Amygdala (tissue), 56 donors: ENCODE results near the gene CPAMD8.
"Not testable (repeated sequence)": the region's sequence is repeated elsewhere in the genome, so short reads cannot be mapped to it uniquely, and the experiment has no call there.

Experiments used
- DNase-seq, 56 donors: peaks; one replicate each; lab custom pipeline; 2025; lab: John Stamatoyannopoulos, UW

Gene CPAMD8

DNA sequence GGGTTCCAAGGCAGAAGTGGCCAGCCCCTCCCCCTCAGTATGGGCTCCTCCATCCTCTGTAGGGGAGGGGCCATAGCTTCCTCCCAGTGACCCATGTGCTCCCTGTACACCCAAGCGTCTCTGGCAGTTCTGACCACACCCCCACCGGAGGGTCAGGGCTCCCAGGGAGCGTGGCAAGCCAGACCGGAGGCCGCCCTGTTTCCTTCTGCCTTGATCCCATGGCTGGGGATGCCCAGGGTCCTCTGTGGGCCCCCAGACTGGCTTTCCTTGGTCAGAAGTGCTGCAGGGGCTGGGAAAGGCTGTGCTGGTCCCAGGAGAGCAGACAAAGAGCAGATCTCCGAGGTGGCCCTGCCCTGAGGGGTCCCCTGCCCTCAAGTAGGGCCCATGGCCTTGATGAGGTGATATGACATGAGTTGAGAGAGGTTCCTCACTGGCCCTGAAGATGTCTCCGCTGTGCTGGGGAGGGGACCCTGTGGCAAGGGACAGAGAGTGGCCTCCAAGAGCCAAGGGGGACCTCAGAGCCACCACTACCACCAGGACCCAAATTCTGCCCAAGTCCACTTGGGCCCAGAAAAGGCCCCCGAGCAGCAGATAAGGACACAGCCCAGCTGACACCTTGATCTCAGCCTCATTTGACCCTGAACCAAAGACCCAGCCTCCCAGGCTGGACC is 145.6 kb downstream of the CPAMD8 start:
- no peak for DNase-seq

DNA sequence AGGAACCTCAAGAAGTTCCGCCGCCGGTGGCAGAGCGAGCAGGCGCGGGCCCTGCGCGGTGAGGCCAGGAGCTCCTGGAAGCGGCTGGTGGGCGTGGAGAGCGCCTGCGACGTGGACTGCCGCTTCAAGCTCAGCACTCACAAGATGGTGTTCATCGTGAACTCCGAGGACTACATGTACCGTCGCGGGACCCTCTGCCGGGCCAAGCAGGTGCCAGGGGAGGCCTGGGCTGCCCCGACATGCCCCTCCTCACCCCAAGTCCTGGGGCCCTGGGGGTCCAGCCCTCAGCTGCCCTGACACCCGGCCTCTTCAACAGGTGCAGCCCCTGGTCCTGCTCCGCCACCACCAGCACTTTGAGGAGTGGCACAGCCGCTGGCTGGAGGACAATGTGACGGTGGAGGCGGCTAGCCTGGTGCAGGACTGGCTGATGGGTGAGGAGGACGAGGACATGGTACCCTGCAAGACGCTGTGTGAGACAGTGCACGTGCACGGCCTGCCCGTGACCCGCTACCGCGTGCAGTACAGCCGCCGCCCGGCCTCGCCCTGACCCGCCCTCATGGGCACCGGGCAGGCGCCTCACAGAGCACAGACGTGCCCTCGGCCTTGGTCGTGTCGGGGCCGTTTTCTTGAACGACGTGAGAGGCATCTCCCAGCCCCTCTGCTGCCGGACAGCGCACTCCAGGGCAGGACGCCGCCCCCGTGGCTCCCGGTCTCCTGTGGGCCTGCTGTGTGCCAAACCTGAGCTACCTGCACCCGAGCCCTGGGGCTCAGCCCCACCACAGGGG is 148.2 kb downstream of the CPAMD8 start:
- no peak for DNase-seq

DNA sequence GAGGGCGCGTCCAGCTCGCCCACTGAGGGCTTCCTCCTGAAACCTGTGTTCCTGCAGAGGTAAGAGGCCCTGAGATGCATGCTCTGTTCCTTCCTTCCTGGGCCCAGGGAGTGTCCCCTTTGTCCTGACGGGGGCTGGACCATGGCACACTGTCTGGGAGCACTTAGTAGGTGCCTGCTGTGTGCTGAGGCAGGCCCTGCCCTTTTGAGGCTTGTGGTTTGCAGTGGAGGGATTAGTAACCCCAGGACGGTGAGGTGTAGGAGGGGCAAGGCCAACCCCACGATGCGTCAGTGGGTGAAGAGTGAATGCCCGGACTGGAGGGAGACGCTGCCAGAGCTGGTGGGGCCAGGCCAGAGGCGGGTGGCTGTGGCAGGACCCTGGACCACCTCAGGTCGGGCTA is 149.0 kb downstream of the CPAMD8 start:
- no peak for DNase-seq

DNA sequence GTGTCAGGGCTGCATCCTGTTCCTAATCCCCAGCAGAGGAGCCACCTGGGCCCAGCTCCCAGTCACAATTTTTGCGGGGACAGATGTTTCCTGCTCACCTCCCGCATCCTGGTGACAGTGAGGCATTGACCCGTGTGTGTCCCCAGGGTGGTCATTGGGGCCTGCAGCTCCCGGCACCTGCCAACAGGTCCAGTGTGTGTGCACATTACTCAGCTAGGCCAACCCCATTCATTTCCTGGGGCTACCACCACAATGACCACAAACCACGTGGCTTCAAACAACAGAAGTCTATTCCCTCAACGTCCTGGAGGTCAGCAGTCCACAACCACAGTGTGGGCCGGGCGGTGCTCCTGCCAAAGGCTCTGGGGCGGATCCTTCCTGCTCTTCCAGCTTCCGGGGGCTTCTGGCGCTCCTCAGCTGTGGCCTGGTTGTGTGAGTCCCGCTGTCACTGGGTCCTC is 149.7 kb downstream of the CPAMD8 start:
- no peak for DNase-seq

DNA sequence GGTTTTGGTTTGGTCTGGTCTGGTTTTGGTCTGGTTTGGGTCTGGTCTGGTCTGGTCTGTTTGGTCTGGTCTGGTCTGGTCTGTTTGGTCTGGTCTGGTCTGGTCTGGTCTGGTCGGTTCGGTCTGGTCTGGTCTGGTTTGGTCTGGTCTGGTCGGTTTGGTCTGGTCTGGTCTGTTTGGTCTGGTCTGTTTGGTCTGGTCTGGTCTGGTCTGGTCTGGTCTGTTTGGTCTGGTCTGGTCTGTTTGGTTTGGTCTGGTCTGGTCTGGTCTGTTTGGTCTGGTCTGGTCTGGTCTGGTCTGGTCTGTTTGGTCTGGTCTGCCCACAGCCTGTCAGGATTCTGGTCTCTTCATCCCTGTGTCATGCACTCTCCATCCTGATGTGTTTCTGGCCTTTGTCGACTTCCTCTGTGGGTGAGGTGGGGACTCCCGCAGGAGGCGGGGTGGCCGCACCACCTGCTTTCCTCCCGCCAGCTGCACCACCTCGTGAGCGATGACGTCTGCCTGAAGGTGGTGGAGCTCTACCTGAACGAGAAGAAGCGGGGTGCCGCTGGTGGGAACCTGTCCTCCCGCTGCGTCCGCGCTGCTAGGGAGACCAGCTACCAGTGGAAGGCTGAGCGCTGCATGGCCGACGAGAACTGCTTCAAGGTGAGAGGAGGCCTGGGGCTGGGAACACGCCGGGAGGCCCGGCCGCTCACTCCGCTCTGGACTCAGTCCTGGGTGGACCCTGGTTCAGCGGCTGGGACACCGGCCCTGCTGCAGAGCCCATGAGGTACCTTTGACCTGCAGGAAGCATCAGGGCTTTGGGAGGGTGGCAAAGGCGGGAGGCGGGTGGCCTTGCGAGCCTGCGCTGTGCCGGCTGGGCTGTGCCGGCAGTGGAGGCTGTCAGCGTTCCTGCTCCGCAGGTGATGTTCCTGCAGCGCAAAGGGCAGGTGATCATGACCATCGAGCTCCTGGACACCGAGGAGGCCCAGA is 150.7 kb downstream of the CPAMD8 start:
- no peak for DNase-seq

DNA sequence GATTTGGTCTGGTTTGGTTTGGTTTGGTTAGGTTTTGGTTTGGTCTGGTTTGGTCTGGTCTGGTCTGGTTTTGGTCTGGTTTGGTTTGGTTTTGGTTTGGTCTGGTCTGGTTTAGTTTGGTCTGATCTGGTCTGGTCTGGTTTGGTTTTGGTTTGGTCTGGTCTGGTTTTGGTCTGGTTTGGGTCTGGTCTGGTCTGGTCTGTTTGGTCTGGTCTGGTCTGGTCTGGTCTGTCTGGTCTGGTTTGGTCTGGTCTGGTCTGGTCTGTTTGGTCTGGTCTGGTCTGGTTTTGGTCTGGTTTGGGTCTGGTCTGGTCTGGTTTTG is 151.7 kb downstream of the CPAMD8 start:
- not testable (repeated sequence) for DNase-seq

DNA sequence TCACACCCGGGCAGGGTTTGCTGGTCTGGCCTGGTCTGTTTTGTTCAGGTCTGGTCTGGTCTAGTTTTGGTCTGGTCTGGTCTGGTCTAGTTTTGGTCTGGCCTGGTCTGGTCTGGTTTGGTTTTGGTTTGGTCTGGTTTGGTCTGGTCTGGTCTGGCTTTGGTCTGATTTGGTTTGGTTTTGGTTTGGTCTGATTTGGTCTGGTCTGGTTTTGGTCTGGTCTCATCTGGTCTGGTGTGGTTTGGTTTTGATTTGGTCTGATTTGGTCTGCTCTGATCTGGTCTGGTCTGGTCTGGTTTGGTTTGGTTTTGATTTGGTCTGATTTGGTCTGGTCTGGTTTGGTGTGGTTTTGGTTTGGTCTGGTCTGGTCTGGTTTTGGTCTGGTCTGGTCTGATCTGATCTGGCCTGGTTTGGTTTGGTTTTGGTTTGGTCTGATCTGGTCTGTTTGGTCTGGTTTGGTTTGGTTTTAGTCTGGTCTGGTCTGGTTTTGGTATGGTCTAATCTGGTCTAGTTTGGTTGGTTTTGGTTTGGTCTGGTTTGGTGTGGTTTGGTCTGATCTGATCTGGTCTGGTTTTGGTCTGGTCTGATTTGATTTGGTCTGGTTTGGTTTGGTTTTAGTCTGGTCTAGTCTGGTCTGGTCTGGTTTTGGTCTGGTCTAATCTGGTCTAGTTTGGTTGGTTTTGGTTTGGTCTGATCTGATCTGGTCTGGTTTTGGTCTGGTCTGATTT is 152.2 kb downstream of the CPAMD8 start:
- DNase-seq: no peak

DNA sequence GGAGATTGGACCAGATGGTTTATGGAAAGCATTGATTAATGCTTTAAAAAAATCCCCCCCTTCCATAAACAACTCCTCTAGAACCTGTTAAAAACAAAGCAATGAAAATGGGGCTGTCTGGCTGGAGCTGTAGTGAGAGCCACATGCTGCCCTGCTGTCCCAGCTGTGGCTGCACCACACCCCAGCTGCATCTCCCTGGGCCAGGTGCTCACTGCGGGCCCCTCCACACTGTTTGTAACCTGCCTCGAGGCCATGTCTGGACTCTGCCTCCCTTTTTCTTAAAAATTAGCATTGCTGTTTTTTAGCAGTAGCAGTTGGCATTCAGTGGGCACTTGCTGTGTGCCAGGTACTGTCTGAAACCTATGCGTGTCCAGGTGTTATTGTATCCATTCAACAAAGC is 153.0 kb downstream of the CPAMD8 start:
- no peak for DNase-seq

DNA sequence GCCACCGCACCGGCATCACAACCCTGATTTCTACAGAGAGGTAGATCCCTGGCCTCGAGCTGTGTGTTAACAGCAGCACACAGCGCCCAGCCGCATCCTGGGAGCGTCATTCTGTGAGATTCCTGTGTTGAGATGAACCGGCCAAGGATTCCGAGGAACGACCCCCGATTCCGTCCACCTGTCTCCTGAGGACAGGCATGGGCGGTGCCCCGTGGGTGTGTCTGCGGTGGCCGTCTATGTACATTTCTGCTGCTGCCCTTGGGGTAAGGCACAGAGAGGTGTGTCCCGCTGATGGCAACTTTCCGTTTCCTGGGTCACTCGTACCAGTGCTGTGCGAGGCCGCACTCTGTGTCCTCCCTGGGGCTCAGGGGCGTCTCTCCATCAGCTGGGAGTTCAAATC is 153.9 kb downstream of the CPAMD8 start:
- DNase-seq: no peak

DNA sequence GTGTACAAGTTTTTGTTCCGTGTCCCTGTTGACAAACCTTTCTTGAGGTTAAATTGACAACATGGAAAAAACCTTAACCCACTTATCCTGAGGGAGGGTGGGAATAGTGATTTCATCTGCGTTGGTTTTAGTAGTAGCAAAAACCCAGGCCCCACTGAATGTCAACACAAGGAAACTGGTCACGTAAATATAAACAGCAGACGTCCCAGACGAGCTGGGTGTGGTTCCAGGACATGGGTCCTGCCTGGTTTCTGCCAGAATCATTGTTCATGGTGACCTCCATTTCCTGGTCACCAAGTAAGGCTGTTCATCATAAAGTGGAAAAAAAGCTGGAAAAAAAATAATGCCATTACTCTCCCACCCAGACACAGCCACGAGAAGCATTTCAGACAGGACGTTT is 154.7 kb downstream of the CPAMD8 start:
- DNase-seq: no peak

DNA sequence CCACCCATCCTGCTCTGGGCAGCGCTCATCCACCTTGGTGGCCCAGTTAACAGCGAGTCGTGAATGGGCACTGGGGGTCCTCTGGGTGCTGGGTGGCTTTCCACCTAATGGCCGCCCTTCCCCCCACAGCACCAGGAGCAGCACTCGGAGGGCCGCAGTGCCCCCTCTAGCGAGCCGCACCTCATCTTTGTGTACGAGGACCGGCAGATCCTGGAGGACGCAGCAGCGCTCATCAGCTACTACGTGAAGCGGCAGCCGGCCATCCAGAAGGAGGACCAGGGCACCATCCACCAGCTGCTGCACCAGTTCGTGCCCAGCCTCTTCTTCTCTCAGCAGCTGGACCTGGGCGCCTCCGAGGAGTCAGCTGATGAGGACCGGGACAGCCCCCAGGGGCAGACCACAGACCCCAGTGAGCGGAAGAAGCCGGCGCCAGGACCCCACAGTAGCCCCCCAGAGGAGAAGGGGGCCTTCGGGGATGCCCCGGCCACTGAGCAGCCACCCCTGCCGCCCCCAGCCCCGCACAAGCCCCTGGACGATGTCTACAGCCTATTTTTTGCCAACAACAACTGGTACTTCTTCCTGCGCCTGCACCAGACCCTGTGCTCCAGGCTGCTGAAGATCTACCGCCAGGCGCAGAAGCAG is 157.2 kb downstream of the CPAMD8 start:
- no peak for DNase-seq

DNA sequence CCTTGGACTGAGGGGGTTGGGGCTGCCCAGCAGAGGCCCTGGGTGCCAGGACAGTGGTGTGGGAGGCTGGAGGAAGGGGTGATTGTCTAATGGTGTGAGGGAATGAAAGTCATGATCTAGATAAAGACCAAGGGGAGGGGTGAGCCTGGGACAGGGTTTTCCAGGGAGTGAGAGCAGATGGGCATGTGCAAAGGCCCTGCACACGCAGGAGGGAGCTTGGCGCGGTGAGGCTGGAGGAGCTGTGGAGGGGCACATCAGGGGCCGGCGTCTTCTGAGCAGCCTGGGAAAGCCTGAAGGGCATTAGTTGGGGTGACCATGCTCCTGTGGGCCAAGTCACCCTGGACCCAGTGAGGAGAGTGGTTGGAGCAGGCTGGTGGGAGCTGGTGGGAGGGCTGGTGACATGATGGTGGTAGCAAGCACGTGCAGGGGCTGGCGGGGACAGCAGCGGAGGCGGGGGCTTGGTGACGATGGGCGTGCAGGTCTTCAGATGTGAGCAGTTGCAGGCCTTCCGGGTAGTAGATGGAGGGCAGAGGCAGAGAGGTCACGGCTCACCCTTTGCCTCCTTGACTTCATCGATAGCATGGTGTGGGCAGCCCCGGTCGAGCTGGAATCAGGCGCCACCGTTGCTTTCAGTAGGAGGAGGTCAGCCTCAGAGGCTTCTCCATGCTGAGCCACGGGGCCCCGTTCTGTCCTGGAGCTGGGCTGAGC is 158.0 kb downstream of the CPAMD8 start:
- no peak for DNase-seq

DNA sequence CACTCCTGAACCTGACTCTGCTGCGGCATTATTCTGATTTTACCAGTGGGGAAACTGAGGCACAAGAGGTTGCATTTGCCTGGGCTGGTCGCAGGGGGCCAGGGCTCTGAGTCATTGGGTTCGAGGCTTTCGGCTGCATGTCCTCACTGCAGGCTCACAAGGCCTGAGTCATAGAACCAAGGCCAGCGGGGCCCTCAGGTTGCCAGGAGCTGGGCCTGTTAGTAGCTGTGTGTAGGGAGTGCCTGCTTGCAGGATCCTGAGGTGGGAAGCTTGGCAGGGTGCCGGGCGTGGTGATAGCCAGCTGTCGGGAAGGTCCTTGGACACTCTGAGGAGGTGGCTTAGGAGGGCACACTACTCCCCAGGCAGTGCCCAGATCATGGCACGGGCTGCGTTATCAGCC is 159.4 kb downstream of the CPAMD8 start:
- no peak for DNase-seq

DNA sequence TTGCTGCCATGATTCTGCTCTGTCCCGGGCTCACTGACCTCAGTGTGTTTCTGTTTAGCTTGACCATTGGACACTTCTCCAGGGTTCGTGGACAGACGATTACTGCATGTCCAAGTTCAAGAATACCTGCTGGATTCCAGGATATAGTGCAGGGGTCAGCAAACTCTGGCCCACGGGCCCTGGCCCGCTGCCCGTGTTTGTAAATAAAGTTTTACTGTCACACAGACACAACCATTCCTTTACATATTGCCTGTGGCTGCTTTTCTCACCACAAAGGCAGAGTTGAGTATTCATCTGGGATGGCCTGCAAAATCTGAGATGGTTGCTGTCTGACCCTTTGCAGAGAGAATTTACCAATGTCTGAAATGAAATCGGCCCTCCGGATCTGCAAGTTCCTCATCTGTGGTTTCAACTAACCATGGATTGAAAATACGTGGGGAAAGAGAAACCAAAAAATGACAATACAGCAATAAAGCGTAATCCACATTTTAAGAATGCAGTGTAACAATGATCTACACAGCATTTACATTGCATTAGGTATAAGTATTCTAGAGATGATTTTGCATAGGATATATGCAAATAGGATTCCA is 163.7 kb downstream of the CPAMD8 start:
- no peak for DNase-seq

DNA sequence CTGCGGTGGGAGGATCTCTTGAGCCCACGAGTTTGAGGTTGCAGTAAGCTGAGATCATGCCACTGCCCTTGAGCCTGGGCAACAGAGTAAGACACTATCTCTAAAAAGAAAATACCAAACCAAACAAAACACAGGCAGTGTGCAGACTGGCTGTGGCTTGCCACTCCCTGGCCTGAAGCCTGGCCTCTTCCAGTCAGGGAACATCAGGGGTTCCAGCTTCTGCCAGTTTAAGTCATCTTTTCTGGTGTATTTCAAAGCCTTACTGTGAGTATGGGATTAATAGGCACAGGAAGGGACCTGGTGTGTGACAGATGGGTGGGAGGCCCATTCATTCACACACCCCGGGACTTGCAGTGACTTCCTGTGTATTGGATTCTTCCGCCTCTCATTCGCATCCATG is 164.8 kb downstream of the CPAMD8 start:
- DNase-seq: no peak

DNA sequence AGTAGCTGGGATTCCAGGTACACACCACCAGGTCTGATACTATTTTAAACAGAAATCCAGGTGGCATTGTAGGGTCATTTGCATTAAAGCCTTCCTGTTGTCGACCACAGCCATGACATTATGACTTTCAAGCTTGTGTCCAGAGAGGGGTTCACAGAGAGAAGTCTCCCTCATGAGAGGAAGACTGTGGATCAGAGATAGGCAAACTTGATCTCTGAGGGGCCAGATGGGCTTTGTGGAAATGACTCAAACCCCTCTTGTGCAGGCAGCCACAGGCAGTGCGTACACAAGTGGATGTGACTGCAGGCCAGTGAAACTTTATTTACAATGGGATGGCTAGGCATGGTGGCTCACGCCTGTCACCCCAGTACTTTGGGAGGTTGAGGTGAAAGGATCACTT is 165.6 kb downstream of the CPAMD8 start:
- no peak for DNase-seq

DNA sequence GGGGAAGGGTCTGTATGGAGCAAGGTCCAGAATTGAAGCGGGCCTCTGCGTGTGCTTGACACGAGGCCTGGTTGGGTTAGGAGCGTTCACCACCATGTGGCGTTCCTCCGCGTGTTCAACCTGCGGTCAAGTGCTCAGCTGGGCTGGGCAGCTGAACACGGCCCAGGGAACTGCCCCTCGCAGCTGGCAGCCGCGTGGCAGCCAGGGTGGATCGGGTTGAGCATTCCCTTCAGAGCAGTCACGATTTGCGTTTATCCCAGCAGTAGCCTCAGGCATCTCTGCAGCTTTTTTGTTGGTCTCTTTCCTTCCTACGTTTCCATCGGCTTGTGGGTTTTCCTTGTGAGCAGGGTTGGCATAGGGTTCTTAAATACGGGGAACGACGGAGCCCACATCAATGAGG is 166.5 kb downstream of the CPAMD8 start:
- DNase-seq: no peak

DNA sequence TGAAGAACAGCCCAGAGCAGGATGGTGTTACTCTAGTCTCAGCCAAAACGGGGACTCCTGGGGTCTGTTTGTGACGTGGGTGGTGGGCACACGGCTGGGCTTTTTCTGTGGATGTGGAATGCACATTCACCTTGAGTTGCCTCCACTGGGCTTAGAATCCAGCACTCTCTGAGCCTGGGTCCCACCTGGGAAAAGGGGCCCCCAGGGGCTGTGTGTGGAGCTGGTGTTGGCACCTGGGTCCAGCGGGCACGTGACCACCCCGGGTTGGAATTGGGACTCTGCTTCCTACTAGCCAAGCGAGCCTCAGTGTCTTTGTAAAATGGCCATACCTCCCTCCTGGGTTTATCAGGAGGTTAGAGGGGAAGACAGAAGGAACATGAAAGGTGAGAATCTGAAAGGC is 167.0 kb downstream of the CPAMD8 start:
- DNase-seq: no peak

DNA sequence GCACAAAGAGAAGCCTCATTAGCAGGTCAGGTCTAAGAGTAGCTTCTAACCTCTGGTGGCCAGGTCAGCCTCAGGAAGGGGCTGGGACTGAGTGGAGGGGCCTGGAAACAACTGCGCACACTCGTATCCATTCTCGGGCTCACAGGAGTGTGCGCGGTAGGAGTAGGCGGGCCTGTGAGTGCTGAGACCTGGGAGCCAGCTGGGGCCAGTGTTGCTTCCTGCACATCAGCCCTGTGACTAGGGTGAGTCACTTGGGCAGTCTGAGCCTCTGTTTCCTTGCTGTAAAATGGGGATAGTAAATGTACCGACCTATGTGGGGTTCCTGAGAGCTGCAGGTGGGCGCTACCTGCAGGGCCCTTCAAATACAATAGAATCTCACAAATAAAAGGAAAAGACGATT is 170.5 kb downstream of the CPAMD8 start:
- no peak for DNase-seq
